ENCODE measurements around the gene CPNE1. TPM values are rescaled to one million over a fixed set of nuclear protein-coding genes. Genes with fewer than 3 reads are reported as not detected.

Gene CPNE1
- polyA plus RNA-seq, 3 donors = 153 to 210 (median 167) TPM

DNA sequence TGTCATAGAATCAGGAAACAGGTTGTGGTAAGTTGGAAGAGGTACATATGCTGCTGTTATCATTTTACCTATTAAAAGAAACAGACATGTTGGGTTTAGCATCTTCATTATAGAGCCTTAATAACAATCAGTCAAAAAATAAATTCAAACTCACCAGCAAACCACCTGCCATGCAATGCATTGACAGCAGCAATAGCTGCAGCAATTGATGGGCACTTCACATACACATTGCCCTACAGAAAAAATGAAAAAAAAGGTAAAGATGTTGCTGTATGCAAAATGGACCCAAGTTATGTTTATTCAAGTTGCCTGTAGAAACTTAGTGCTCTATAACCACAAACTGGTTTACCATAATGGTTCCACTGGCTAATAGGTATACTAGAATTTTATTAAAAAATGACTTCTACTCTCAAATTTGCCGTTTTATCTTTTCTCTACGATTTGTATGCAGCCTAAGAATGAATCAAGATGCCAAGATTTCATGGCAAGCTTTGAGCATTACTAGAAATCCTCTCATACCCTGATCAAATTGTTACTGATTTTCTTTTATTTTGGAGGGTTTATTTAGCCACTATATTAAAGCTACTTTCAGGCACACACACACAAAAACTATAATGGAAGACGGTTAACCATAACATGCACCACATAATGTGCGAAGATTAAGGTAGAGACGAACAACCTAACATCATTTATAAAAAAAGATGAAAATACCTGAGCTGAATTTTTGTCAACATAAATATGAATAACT is 40.0 kb upstream of the CPNE1 start:
- TF ChIP-seq, protein P1, sequence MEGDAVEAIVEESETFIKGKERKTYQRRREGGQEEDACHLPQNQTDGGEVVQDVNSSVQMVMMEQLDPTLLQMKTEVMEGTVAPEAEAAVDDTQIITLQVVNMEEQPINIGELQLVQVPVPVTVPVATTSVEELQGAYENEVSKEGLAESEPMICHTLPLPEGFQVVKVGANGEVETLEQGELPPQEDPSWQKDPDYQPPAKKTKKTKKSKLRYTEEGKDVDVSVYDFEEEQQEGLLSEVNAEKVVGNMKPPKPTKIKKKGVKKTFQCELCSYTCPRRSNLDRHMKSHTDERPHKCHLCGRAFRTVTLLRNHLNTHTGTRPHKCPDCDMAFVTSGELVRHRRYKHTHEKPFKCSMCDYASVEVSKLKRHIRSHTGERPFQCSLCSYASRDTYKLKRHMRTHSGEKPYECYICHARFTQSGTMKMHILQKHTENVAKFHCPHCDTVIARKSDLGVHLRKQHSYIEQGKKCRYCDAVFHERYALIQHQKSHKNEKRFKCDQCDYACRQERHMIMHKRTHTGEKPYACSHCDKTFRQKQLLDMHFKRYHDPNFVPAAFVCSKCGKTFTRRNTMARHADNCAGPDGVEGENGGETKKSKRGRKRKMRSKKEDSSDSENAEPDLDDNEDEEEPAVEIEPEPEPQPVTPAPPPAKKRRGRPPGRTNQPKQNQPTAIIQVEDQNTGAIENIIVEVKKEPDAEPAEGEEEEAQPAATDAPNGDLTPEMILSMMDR (IDR thresholded peaks at IDR 0.05) = no peak
- peaks cover 0 to 2% (median 0%) of the 10 kb centered on the region in 3 donors for H3K27me3 Mint-ChIP-seq (ENCODE audit: low read depth in 3 of 3)
- WGBS (ENCODE audit: insufficient coverage) = no CpG with 5 or more reads among the region's 5 CpGs
- no peak for DNase-seq
- Histone ChIP-seq H3K9me3 (replicated peaks in 1 of 2; ENCODE audit: control insufficient read depth in 1 of 2, insufficient read depth in 1 of 2, low read length in 2 of 2) (no peaks in the 10 kb centered on the region), H3K36me3 (replicated peaks in 1 of 2; ENCODE audit: control insufficient read depth in 1 of 2, insufficient read depth in 2 of 2, low read length in 2 of 2) (peaks cover 74 to 82% of the 10 kb centered on the region in 2 donors), H3K79me2 (ENCODE audit: insufficient read depth, low read length) (peaks cover 58% of the 10 kb centered on the region), H3K9ac (ENCODE audit: insufficient read depth, low read length, poor library complexity, severe bottlenecking) (no peak overlapping the region), H3K4me3 (replicated peaks in 1 of 3; ENCODE audit: low read depth in 2 of 3, low read length in 3 of 3) (no peak overlapping the region), H3K27me3 (ENCODE audit: control insufficient read depth in 2 of 2, insufficient read depth in 2 of 2, low read length in 2 of 2) (no peaks in the 10 kb centered on the region), H4K20me1 (ENCODE audit: insufficient read depth, low read length) (peaks cover 96% of the 10 kb centered on the region), H3K27ac (ENCODE audit: low read depth in 1 of 2, low read length in 2 of 2) (no peak overlapping the region), H3K4me1 (ENCODE audit: control insufficient read depth in 1 of 2, insufficient read depth in 2 of 2, low read length in 2 of 2) (peaks cover 12 to 13% of the 10 kb centered on the region in 2 donors), H2AFZ (ENCODE audit: insufficient read depth, low read depth, low read length, poor library complexity, severe bottlenecking) (no peak overlapping the region), H3K4me2 (replicated peaks; ENCODE audit: extremely low read depth, low read length, poor library complexity, severe bottlenecking) (no peak overlapping the region)
- H3K36me3 Mint-ChIP-seq = peaks cover 65 to 70% of the 10 kb centered on the region in 2 donors
- no peak overlapping the region for H3K4me3 Mint-ChIP-seq
- intact Hi-C loops (cut with micrococcal nuclease) = loop anchor here in 1 of 2 donors (5.0 kb wide), 1 partner anchor 33 kb away; no protein-coding TSS in a partner anchor
- no peak overlapping the region for H3K27ac Mint-ChIP-seq
- H3K9me3 Mint-ChIP-seq = no peaks in the 10 kb centered on the region
- peaks cover 14% of the 10 kb centered on the region for H3K4me1 Mint-ChIP-seq

- H3K9me3 Mint-ChIP-seq = no peaks in the 10 kb centered on the region
- TF ChIP-seq, protein P1 (IDR thresholded peaks at IDR 0.05) = no peak
- peaks cover 19 to 24% of the 10 kb centered on the region in 2 donors for H3K4me1 ChIP-seq (ENCODE audit: control insufficient read depth in 1 of 2, insufficient read depth in 2 of 2, low read length in 2 of 2)
- H2AFZ ChIP-seq (ENCODE audit: insufficient read depth, low read depth, low read length, poor library complexity, severe bottlenecking) = no peak overlapping the region
- no peaks in the 10 kb centered on the region for H3K27me3 ChIP-seq (ENCODE audit: control insufficient read depth in 2 of 2, insufficient read depth in 2 of 2, low read length in 2 of 2)
- intact Hi-C loops (cut with micrococcal nuclease) = loop anchor here in 1 of 2 donors (5.0 kb wide), 1 partner anchor 34 kb away; no protein-coding TSS in a partner anchor
- peaks cover 0 to 4% (median 3%) of the 10 kb centered on the region in 3 donors for H3K27me3 Mint-ChIP-seq (ENCODE audit: low read depth in 3 of 3)
- no peak overlapping the region for H3K4me3 ChIP-seq (replicated peaks in 1 of 3; ENCODE audit: low read depth in 2 of 3, low read length in 3 of 3)
- peak overlapping the region in 2 of 7 donors; percentile 24 to 59 for H3K27ac Mint-ChIP-seq
- H3K4me3 Mint-ChIP-seq = no peak overlapping the region
- no peaks in the 10 kb centered on the region for H3K9me3 ChIP-seq (replicated peaks in 1 of 2; ENCODE audit: control insufficient read depth in 1 of 2, insufficient read depth in 1 of 2, low read length in 2 of 2)
- no CpG with 5 or more reads among the region's 4 CpGs for WGBS (ENCODE audit: insufficient coverage)
- H3K4me1 Mint-ChIP-seq = peaks cover 23% of the 10 kb centered on the region
- peak overlapping the region in 1 of 2 donors; percentile 16 for H3K27ac ChIP-seq (ENCODE audit: low read depth in 1 of 2, low read length in 2 of 2)
- DNase-seq = no peak
- no peak overlapping the region for H3K4me2 ChIP-seq (replicated peaks; ENCODE audit: extremely low read depth, low read length, poor library complexity, severe bottlenecking)
- peaks cover 80% of the 10 kb centered on the region for H4K20me1 ChIP-seq (ENCODE audit: insufficient read depth, low read length)
- peaks cover 59 to 66% of the 10 kb centered on the region in 2 donors for H3K36me3 ChIP-seq (replicated peaks in 1 of 2; ENCODE audit: control insufficient read depth in 1 of 2, insufficient read depth in 2 of 2, low read length in 2 of 2)
- no peak overlapping the region for H3K9ac ChIP-seq (ENCODE audit: insufficient read depth, low read length, poor library complexity, severe bottlenecking)
- H3K79me2 ChIP-seq (ENCODE audit: insufficient read depth, low read length) = peaks cover 57% of the 10 kb centered on the region
- H3K36me3 Mint-ChIP-seq = peaks cover 56 to 60% of the 10 kb centered on the region in 2 donors
Measured at GRCh38 chr20:35702824-35703695, 38.4 kb upstream of the CPNE1 start.
